Measurements from ENCODE around the gene CACNA1E.

The CACNA1E gene

DNA sequence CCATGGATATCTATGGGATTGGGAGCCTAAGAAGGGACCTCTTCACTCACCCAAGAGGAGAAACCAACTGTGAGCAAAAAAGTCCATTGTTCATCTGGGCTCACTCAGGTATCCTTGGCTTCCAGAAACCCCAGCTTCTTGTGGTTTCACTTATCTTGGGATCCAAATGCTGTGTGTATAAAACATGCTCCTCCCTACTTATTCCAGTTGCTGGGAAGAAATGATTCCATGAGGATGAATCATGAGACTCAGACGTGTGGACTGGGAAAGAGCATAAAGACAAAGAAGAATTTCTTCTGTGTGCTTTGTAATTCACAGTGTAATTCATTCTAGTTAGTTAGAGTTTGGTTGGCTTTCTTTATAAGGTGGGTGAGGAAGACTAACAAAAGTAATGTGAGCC lies 294.5 kb downstream of the CACNA1E start:
- Histone ChIP-seq H3K18ac (ENCODE audit: low read length) (no peak overlapping the region), H3K4me1 (ENCODE audit: control insufficient read depth in 1 of 2, insufficient read depth in 2 of 2, low read length in 2 of 2) (no peaks in the 10 kb centered on the region), H3K36me3 (ENCODE audit: control insufficient read depth in 1 of 2, insufficient read depth in 2 of 2, low read length in 2 of 2) (no peaks in the 10 kb centered on the region), H3K14ac (ENCODE audit: low read length) (no peak overlapping the region), H3K4me3 (ENCODE audit: low read depth, low read length) (no peak overlapping the region), H2AFZ (ENCODE audit: insufficient read depth, low read length, poor library complexity) (no peak overlapping the region), H3K9ac (ENCODE audit: low read length) (no peak overlapping the region), H3K9me3 (ENCODE audit: insufficient read depth, low read depth, low read length) (peaks cover 6% of the 10 kb centered on the region), H3K4me2 (ENCODE audit: low read length) (no peak overlapping the region), H2AK5ac (ENCODE audit: low read length) (no peak overlapping the region), H2BK120ac (ENCODE audit: insufficient read depth, low read length, poor library complexity) (no peak overlapping the region), H3K4ac (ENCODE audit: low read depth, low read length) (no peak overlapping the region), H3K27me3 (ENCODE audit: insufficient read depth, low read length) (no peaks in the 10 kb centered on the region), H2BK12ac (ENCODE audit: low read length) (no peak overlapping the region), H4K8ac (ENCODE audit: low read depth, low read length) (no peak overlapping the region), H4K91ac (ENCODE audit: low read depth, low read length) (no peak overlapping the region), H3K23ac (ENCODE audit: low read length) (no peak overlapping the region), H3K79me2 (ENCODE audit: control insufficient read depth, insufficient read depth, low read length, poor library complexity) (no peaks in the 10 kb centered on the region), H4K12ac (ENCODE audit: low read depth, low read length) (no peak overlapping the region), H3K79me1 (ENCODE audit: low read length) (no peaks in the 10 kb centered on the region), H2BK5ac (ENCODE audit: low read depth, low read length, poor library complexity) (no peak overlapping the region), H3K27ac (ENCODE audit: low read depth, low read length) (no peak overlapping the region)
- no peak for DNase-seq
- WGBS (ENCODE audit: extremely low coverage, insufficient coverage, insufficient read length) = no CpG with 5 or more reads among the region's 1 CpG

DNA sequence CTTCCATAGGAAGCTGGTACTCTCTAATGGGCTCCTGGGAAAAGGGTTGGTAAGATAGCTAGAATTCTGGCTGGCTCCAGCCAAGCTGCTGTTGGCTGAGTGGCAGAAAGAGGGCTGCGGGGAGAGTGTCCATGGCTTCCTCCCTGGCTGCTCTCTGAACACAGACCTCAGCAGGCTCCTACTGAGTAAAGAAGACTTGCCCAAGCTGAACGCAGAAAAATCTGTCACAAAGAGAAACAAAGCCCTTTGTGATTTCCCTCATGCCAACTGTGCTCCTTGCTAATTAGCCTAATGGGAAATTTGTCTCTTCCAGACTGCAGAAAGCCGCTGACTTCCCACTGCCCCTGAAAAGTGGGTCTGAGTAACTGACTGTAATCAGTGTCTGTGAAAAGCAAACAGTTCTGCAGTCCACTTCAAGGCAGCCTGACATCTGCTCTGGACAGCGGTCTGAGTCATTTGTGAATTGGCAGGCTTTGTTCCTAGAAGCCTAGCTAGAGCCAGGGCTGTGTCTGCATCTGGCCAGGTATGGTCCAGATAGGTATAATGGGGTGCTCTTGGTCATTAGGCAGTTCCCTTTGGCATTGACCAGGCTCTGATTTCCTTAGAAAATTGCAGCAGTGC lies 295.4 kb downstream of the CACNA1E start:
- Histone ChIP-seq H3K14ac (ENCODE audit: low read length) (no peak overlapping the region), H3K23ac (ENCODE audit: low read length) (no peak overlapping the region), H2AK5ac (ENCODE audit: low read length) (no peak overlapping the region), H3K4ac (ENCODE audit: low read depth, low read length) (no peak overlapping the region), H4K91ac (ENCODE audit: low read depth, low read length) (no peak overlapping the region), H2BK12ac (ENCODE audit: low read length) (no peak overlapping the region), H3K4me1 (ENCODE audit: control insufficient read depth in 1 of 2, insufficient read depth in 2 of 2, low read length in 2 of 2) (no peaks in the 10 kb centered on the region), H3K79me1 (ENCODE audit: low read length) (no peaks in the 10 kb centered on the region), H3K4me2 (ENCODE audit: low read length) (no peak overlapping the region), H2AFZ (ENCODE audit: insufficient read depth, low read length, poor library complexity) (no peak overlapping the region), H3K9ac (ENCODE audit: low read length) (no peak overlapping the region), H2BK120ac (ENCODE audit: insufficient read depth, low read length, poor library complexity) (no peak overlapping the region), H4K8ac (ENCODE audit: low read depth, low read length) (no peak overlapping the region), H3K27ac (ENCODE audit: low read depth, low read length) (no peak overlapping the region), H3K27me3 (ENCODE audit: insufficient read depth, low read length) (no peaks in the 10 kb centered on the region), H3K9me3 (ENCODE audit: insufficient read depth, low read depth, low read length) (peaks cover 6% of the 10 kb centered on the region), H3K36me3 (ENCODE audit: control insufficient read depth in 1 of 2, insufficient read depth in 2 of 2, low read length in 2 of 2) (no peaks in the 10 kb centered on the region), H3K79me2 (ENCODE audit: control insufficient read depth, insufficient read depth, low read length, poor library complexity) (no peaks in the 10 kb centered on the region), H3K18ac (ENCODE audit: low read length) (no peak overlapping the region), H4K12ac (ENCODE audit: low read depth, low read length) (no peak overlapping the region), H3K4me3 (ENCODE audit: low read depth, low read length) (no peak overlapping the region), H2BK5ac (ENCODE audit: low read depth, low read length, poor library complexity) (no peak overlapping the region)
- no CpG with 5 or more reads among the region's 4 CpGs for WGBS (ENCODE audit: extremely low coverage, insufficient coverage, insufficient read length)
- DNase-seq = no peak

DNA sequence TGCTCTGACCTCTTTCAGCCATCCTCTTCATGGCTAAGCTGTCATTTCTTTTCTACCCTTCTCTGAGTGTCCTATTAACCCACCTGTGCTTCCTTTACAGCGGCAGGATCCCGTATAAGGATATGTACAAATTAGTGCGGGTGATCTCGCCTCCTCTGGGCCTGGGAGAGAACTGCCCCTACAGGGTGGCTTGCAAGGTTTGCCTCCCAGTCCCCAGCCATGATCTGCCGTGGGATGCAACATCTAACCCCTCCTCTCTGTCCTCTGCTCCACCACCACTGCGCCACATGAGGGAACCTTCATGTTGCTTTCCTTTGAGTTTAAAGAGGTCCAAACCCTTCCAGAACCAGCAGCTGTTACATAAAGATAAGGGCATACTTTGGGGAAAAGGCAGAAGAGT lies 296.0 kb downstream of the CACNA1E start:
- WGBS (ENCODE audit: extremely low coverage, insufficient coverage, insufficient read length) = no CpG with 5 or more reads among the region's 6 CpGs
- no peak for DNase-seq
- H3K9ac ChIP-seq (ENCODE audit: low read length) = no peak overlapping the region
- no peak overlapping the region for H2BK12ac ChIP-seq (ENCODE audit: low read length)
- H3K79me2 ChIP-seq (ENCODE audit: control insufficient read depth, insufficient read depth, low read length, poor library complexity) = no peaks in the 10 kb centered on the region
- H3K18ac ChIP-seq (ENCODE audit: low read length) = no peak overlapping the region
- H3K4me2 ChIP-seq (ENCODE audit: low read length) = no peak overlapping the region
- no peak overlapping the region for H2AFZ ChIP-seq (ENCODE audit: insufficient read depth, low read length, poor library complexity)
- no peak overlapping the region for H3K23ac ChIP-seq (ENCODE audit: low read length)
- H3K4me1 ChIP-seq (ENCODE audit: control insufficient read depth in 1 of 2, insufficient read depth in 2 of 2, low read length in 2 of 2) = no peaks in the 10 kb centered on the region
- H2BK5ac ChIP-seq (ENCODE audit: low read depth, low read length, poor library complexity) = no peak overlapping the region
- H3K14ac ChIP-seq (ENCODE audit: low read length) = no peak overlapping the region
- H3K36me3 ChIP-seq (ENCODE audit: control insufficient read depth in 1 of 2, insufficient read depth in 2 of 2, low read length in 2 of 2) = no peaks in the 10 kb centered on the region
- H3K27ac ChIP-seq (ENCODE audit: low read depth, low read length) = no peak overlapping the region
- H4K12ac ChIP-seq (ENCODE audit: low read depth, low read length) = no peak overlapping the region
- H3K27me3 ChIP-seq (ENCODE audit: insufficient read depth, low read length) = no peaks in the 10 kb centered on the region
- H4K91ac ChIP-seq (ENCODE audit: low read depth, low read length) = no peak overlapping the region
- no peak overlapping the region for H4K8ac ChIP-seq (ENCODE audit: low read depth, low read length)
- no peak overlapping the region for H2AK5ac ChIP-seq (ENCODE audit: low read length)
- H3K4me3 ChIP-seq (ENCODE audit: low read depth, low read length) = no peak overlapping the region
- no peak overlapping the region for H2BK120ac ChIP-seq (ENCODE audit: insufficient read depth, low read length, poor library complexity)
- H3K4ac ChIP-seq (ENCODE audit: low read depth, low read length) = no peak overlapping the region
- H3K79me1 ChIP-seq (ENCODE audit: low read length) = no peaks in the 10 kb centered on the region
- H3K9me3 ChIP-seq (ENCODE audit: insufficient read depth, low read depth, low read length) = peaks cover 6% of the 10 kb centered on the region

DNA sequence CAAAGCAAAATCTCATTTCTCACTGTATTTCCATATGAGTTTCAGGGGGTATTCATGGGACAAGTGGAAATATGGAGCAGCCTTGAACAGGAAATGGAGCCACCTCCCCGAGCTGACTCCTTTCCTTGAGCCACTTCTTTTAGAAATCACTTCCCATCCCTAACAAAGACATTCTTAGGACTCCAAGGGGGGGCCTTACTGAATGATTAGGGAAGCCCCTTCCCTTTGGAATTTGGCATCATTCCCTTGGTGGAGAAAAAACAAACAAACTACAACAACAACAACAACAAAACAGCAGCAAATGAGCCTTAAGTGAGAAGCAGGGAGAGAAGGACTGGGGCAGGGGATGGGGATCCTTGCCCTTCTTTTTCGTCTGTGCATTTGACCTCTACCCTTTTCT lies 299.9 kb downstream of the CACNA1E start:
- Histone ChIP-seq H2AFZ (ENCODE audit: insufficient read depth, low read length, poor library complexity) (no peak overlapping the region), H3K23ac (ENCODE audit: low read length) (no peak overlapping the region), H3K4me3 (ENCODE audit: low read depth, low read length) (no peak overlapping the region), H3K9me3 (ENCODE audit: insufficient read depth, low read depth, low read length) (peaks cover 6% of the 10 kb centered on the region), H3K14ac (ENCODE audit: low read length) (no peak overlapping the region), H4K91ac (ENCODE audit: low read depth, low read length) (no peak overlapping the region), H4K12ac (ENCODE audit: low read depth, low read length) (no peak overlapping the region), H3K18ac (ENCODE audit: low read length) (no peak overlapping the region), H4K8ac (ENCODE audit: low read depth, low read length) (no peak overlapping the region), H3K27ac (ENCODE audit: low read depth, low read length) (no peak overlapping the region), H3K4me2 (ENCODE audit: low read length) (no peak overlapping the region), H3K27me3 (ENCODE audit: insufficient read depth, low read length) (no peaks in the 10 kb centered on the region), H3K79me1 (ENCODE audit: low read length) (no peaks in the 10 kb centered on the region), H2AK5ac (ENCODE audit: low read length) (no peak overlapping the region), H3K9ac (ENCODE audit: low read length) (no peak overlapping the region), H2BK12ac (ENCODE audit: low read length) (no peak overlapping the region), H2BK5ac (ENCODE audit: low read depth, low read length, poor library complexity) (no peak overlapping the region), H3K79me2 (ENCODE audit: control insufficient read depth, insufficient read depth, low read length, poor library complexity) (no peaks in the 10 kb centered on the region), H3K4ac (ENCODE audit: low read depth, low read length) (no peak overlapping the region), H3K4me1 (ENCODE audit: control insufficient read depth in 1 of 2, insufficient read depth in 2 of 2, low read length in 2 of 2) (no peaks in the 10 kb centered on the region), H3K36me3 (ENCODE audit: control insufficient read depth in 1 of 2, insufficient read depth in 2 of 2, low read length in 2 of 2) (no peaks in the 10 kb centered on the region), H2BK120ac (ENCODE audit: insufficient read depth, low read length, poor library complexity) (no peak overlapping the region)
- DNase-seq = no peak
- WGBS (ENCODE audit: extremely low coverage, insufficient coverage, insufficient read length) = no CpG with 5 or more reads among the region's 2 CpGs
